Large intestine (tissue), 3 donors: ENCODE data around the gene FUT4. TPM values are rescaled to one million over a fixed set of nuclear protein-coding genes. Genes with fewer than 3 reads are reported as not detected.
A peak's percentile ranks its signal among the peaks of the same experiment; 100 is the strongest.

ENCODE experiments used
- DNase-seq, 2 donors: peaks; one replicate each; pipeline versions ENCODE4 v3.0.0 to v3.0.0-alpha.2; 2013
- H3K27ac ChIP-seq: one replicate; pipeline ENCODE4 v1.5.1; 2013; ENCODE audit warnings: low read length
- H3K27me3 ChIP-seq: 2 replicates; pipeline ENCODE4 v1.6.1; 2013; ENCODE audit warnings: low read length; ENCODE audit not compliant: control insufficient read depth, insufficient read depth
- H3K36me3 ChIP-seq: 2 replicates; pipeline ENCODE4 v1.6.1; 2013; ENCODE audit warnings: low read length; ENCODE audit not compliant: control insufficient read depth, insufficient read depth
- H3K4me1 ChIP-seq: one replicate; pipeline ENCODE4 v1.6.1; 2013; ENCODE audit warnings: low read length; ENCODE audit not compliant: control insufficient read depth, insufficient read depth
- H3K4me3 ChIP-seq: one replicate; pipeline ENCODE4 v1.5.1; 2013; ENCODE audit warnings: low read length
- H3K9me3 ChIP-seq: one replicate; pipeline ENCODE4 v1.6.1; 2013; ENCODE audit warnings: mild to moderate bottlenecking, low read depth, low read length, moderate library complexity; ENCODE audit not compliant: control insufficient read depth
- WGBS: methylation state at CpG from one replicate; pipeline ENCODE4 v1.1.5; 2013; ENCODE audit warnings: low lambda C conversion rate; ENCODE audit not compliant: insufficient coverage; 5-methylcytosine and 5-hydroxymethylcytosine counted together
- polyA plus RNA-seq: library from polyadenylated mRNA; unstranded; fragments of 120-200 nt; gene quantifications from one replicate; pipeline ENCODE4 v1.2.1, GENCODE V29; 2013

Gene FUT4
- polyA plus RNA-seq, 1 donor: 21.6 TPM

DNA sequence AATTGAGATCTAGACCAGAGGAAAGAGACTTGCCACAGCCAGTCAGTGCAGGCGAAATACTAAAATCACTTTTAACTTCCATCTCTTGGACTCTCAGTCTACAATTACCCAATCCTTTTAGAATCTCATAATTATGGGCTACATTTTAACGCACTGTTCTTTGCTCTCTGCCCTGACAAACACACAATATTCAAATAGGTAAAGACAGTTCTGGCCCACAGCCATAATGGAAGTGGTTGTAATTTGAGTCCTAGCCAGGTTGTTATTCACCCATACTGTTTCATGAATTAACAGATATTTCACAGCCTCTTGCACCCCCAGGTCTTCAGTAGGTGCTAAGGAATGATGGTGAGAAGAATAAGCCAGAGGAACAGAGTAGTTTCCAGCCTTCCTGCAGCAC, 30.6 kb upstream of the FUT4 start:
- no CpG with 5 or more reads among the region's 2 CpGs for WGBS
- peak overlapping the region; percentile 5 for H3K27ac ChIP-seq
- no peaks in the 10 kb centered on the region for H3K36me3 ChIP-seq
- peak; percentile 37 to 85 for DNase-seq
- H3K9me3 ChIP-seq: no peaks in the 10 kb centered on the region
- no peaks in the 10 kb centered on the region for H3K27me3 ChIP-seq
- no peak overlapping the region for H3K4me3 ChIP-seq
- H3K4me1 ChIP-seq: peaks cover 11% of the 10 kb centered on the region

DNA sequence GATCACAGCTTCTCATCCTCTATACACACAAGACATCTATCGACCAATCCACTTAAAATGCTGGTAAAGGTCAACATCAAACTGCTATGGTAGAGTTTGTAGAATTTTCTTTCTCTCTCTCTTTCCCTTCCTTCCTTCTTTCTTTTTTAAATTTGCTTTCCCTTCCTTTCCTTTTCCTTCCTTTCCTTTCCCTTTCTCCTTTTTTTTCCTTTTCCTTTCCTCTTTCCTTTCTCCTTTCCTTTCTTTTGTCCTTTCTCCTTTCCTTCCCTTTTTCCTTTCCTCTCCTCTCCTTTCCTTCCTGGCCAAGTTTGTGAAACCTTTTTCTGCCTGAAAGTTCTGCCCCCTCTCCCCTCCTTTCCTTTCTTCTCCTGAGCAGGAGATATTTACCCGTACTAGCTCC, 28.3 kb upstream of the FUT4 start:
- Histone ChIP-seq H3K36me3 (no peaks in the 10 kb centered on the region), H3K27ac (no peak overlapping the region), H3K27me3 (no peaks in the 10 kb centered on the region), H3K4me1 (peaks cover 14% of the 10 kb centered on the region), H3K9me3 (no peaks in the 10 kb centered on the region), H3K4me3 (no peak overlapping the region)
- DNase-seq: no peak
- WGBS: 87% methylated on average over 2 of the region's 2 CpGs

DNA sequence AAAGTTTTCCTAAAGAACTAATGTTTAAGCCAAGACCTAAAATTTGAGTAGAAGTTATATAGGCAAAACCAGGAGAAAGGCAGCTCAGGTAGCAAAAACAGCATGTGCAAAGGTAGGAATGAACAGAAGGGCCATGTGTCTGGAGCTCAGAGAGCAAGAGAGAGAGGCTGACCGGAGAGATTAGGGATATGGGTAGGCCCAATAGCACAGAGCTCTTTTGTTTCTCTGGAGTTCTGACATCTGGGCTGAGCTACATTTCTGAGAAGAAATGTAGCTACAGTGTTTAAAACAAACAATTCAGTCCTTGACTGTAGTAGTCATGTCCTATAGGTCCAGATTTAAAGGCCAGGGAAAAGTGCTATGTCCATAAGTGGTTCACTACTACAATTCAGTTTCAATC, 27.0 kb upstream of the FUT4 start:
- no peaks in the 10 kb centered on the region for H3K9me3 ChIP-seq
- peaks cover 14% of the 10 kb centered on the region for H3K4me1 ChIP-seq
- no peaks in the 10 kb centered on the region for H3K27me3 ChIP-seq
- WGBS: 80% methylated on average over 1 of the region's 1 CpG
- no peak overlapping the region for H3K27ac ChIP-seq
- no peaks in the 10 kb centered on the region for H3K36me3 ChIP-seq
- H3K4me3 ChIP-seq: no peak overlapping the region
- DNase-seq: no peak

DNA sequence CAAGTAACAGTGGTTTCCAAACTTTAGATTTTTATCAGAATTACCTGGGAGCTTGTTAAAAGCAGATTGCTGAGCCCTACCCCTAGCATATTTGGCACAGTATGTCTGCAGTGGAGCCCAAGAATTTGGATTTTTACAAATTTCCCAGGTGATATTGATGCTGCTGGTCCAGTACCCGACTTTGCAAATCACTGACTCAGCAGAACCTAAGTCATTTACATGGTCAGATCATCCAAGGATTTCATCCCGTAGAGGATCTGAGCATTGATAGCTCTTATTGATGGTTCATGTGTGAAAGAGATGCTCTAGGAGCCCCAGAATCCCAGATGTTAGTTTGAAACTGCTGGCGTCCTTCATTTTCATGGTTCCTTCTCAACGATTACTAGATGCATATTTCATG, 25.4 kb upstream of the FUT4 start:
- Histone ChIP-seq H3K9me3 (no peaks in the 10 kb centered on the region), H3K27me3 (no peaks in the 10 kb centered on the region), H3K4me1 (peaks cover 7% of the 10 kb centered on the region), H3K27ac (no peak overlapping the region), H3K4me3 (no peak overlapping the region), H3K36me3 (no peaks in the 10 kb centered on the region)
- no peak for DNase-seq
- 90% methylated on average over 2 of the region's 4 CpGs for WGBS

GRCh38 chr11:94519478-94520084, 24.1 kb upstream of the FUT4 start:
- no peak for DNase-seq
- no peak overlapping the region for H3K27ac ChIP-seq
- no peaks in the 10 kb centered on the region for H3K9me3 ChIP-seq
- H3K36me3 ChIP-seq: no peaks in the 10 kb centered on the region
- H3K4me3 ChIP-seq: no peak overlapping the region
- WGBS: no CpG with 5 or more reads among the region's 5 CpGs
- H3K4me1 ChIP-seq: peaks cover 3% of the 10 kb centered on the region
- H3K27me3 ChIP-seq: no peaks in the 10 kb centered on the region

DNA sequence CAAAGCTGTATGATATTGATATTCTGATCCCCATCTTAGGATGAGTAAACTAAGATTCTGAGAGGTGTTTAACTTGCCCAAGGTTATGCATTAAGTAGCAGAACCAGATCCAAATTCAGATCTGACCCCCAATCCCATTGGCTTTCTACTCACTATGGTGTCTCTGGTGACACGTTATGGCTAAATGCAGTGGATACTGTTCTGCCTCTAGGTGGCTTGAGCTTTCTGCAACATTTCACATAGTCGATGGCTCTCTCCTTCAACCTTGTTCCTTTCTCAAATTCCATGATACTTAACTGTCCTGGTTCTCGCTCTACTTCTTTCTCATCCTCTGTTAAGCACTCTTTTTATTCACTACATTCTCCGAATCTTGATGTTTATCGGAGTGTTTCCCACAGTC, 22.0 kb upstream of the FUT4 start:
- no peak for DNase-seq
- WGBS: 77% methylated on average over 4 of the region's 5 CpGs
- no peaks in the 10 kb centered on the region for H3K36me3 ChIP-seq

DNA sequence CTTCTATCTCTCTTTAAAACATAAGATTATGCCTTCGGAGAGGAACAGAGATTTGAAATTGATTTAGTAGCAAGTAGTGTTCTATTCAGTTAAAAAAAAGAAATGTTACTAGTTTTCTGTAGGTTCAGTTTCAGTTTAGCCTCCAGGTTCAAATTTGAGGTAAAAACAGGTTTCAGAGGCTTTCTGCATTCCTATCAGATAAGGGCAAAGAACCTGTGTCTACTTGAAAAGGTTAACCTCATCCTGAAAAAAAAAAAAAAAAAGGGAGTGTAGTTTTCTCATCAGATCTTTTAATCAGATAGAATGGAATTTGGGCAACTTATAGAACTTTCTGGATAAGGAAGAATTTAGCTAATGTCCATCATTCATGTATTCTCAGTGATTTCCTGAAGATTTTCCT, 19.4 kb upstream of the FUT4 start:
- peaks cover 8% of the 10 kb centered on the region for H3K4me1 ChIP-seq
- H3K4me3 ChIP-seq: no peak overlapping the region
- H3K36me3 ChIP-seq: no peaks in the 10 kb centered on the region
- H3K9me3 ChIP-seq: no peaks in the 10 kb centered on the region
- no peak overlapping the region for H3K27ac ChIP-seq
- WGBS: 91% methylated on average over 1 of the region's 1 CpG
- no peaks in the 10 kb centered on the region for H3K27me3 ChIP-seq
- DNase-seq: no peak

More for the DNA sequence above, 22.0 kb upstream of the FUT4 start:
- Histone ChIP-seq H3K27me3 (no peaks in the 10 kb centered on the region), H3K4me3 (no peak overlapping the region), H3K9me3 (no peaks in the 10 kb centered on the region), H3K27ac (no peak overlapping the region), H3K4me1 (peaks cover 8% of the 10 kb centered on the region)

GRCh38 chr11:94525546-94526324, 18.0 kb upstream of the FUT4 start:
- no peaks in the 10 kb centered on the region for H3K9me3 ChIP-seq
- H3K36me3 ChIP-seq: no peaks in the 10 kb centered on the region
- peaks cover 5% of the 10 kb centered on the region for H3K4me1 ChIP-seq
- H3K27me3 ChIP-seq: no peaks in the 10 kb centered on the region
- no CpG with 5 or more reads among the region's 5 CpGs for WGBS
- no peak overlapping the region for H3K27ac ChIP-seq
- peak in 1 of 2 donors; percentile 52 for DNase-seq
- no peak overlapping the region for H3K4me3 ChIP-seq

- H3K27me3 ChIP-seq: no peaks in the 10 kb centered on the region
- 100% methylated on average over 2 of the region's 4 CpGs for WGBS
- H3K4me1 ChIP-seq: peaks cover 5% of the 10 kb centered on the region
- no peak for DNase-seq
- H3K9me3 ChIP-seq: no peaks in the 10 kb centered on the region
- no peak overlapping the region for H3K4me3 ChIP-seq
- no peak overlapping the region for H3K27ac ChIP-seq
- H3K36me3 ChIP-seq: no peaks in the 10 kb centered on the region
These were observed 16.9 kb upstream of the FUT4 start for GRCh38 chr11:94526645-94527438.

- Histone ChIP-seq H3K27ac (no peak overlapping the region), H3K36me3 (no peaks in the 10 kb centered on the region), H3K4me3 (no peak overlapping the region), H3K27me3 (no peaks in the 10 kb centered on the region), H3K4me1 (peaks cover 5% of the 10 kb centered on the region), H3K9me3 (no peaks in the 10 kb centered on the region)
- DNase-seq: no peak
These were observed 15.2 kb upstream of the FUT4 start for GRCh38 chr11:94528551-94528950.
